Activated CD8-positive, alpha-beta memory T cell treated with anti-CD3 and anti-CD28 coated beads, Interleukin-2, amount 50 U/mL, for 24 hours (primary cell): Measurements from ENCODE around the gene OXNAD1.

Experiments
- DNase-seq: peaks from one replicate; pipeline ENCODE4 v3.0.0-alpha.2; 2020; ENCODE audit errors: extremely low read depth

OXNAD1 gene

GRCh38 chr3:16277471-16277870 lies 12.5 kb downstream of the OXNAD1 start:
- DNase-seq: no peak

- DNase-seq: no peak
These were observed 14.2 kb downstream of the OXNAD1 start for GRCh38 chr3:16279010-16279801.

DNA sequence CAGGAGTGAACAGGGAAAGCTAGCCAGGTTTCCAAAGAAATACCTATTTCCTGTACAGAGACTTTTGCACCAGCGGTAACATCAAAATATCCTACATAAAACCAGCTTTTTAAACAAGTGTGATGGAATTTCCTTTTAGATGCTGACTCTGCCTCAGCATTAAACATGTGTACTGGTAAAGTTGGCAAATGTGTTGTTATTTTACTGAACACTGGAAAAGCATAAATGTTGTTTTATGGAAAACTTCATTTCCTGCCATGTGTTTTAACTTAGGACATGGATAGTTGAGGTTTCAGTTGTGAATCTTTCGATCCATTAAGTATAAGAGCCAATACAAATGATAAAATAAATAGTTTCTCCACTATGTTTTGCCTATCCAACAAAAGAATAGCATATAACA lies 15.7 kb downstream of the OXNAD1 start:
- no peak for DNase-seq

GRCh38 chr3:16284633-16285032 lies 19.6 kb downstream of the OXNAD1 start:
- no peak for DNase-seq

DNA sequence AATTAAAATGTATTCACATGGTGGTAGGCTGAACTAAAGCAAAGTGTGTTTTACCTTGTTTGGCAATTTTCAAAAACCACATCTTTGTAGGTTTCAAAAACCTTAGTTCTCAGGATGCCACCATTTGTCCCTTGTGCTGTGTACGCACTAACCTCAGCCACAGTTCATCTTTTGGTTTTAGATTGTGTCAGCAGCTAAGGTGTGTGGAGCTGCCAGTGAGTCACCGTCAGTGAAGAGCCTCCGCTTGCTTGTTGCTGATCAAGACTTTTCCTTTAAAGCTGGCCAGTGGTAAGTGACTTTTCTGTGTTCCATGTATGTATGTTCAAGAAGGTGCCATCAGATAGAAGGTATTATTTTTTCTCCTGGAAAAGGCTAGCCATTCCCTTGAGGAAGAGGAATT lies 21.1 kb downstream of the OXNAD1 start:
- no peak for DNase-seq

DNA sequence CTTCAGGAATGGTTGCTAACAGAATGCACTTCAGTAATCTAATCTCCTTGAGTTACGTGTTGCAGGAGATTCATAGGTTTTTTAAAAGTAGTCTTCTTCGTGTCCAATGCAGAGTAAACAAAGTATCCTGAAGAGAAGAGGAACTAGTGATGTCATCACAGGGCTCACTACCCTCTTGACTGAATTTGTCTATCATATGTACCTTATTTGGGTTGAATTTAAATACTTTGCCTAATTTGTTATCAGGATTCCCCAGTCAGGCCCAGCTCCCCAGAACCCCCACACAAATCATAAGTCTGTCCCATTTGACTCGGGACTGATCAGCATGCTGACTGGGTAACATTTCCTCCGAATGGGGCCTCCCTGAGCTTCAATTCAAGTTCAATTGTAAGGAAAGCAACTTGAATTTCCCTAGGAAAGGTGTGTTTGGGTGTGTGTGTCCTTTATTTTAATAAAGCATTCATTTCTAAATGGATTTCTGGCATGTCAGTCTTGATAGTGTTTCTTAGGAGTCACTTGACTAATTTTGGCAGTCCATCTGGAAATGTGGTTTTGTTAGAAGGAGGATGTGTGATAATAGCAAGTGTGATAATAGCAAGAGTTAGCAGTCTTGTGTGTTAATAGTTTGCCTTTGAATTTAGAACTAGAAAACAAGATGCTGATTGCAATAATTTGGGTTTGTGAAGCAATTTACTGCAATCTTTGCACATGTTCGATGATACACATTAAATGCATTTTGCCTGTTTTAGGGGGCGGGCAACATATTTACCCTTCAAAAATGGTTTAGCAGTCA lies 21.9 kb downstream of the OXNAD1 start:
- DNase-seq: no peak

- no peak for DNase-seq
These were observed 23.7 kb downstream of the OXNAD1 start for GRCh38 chr3:16288664-16289063.

DNA sequence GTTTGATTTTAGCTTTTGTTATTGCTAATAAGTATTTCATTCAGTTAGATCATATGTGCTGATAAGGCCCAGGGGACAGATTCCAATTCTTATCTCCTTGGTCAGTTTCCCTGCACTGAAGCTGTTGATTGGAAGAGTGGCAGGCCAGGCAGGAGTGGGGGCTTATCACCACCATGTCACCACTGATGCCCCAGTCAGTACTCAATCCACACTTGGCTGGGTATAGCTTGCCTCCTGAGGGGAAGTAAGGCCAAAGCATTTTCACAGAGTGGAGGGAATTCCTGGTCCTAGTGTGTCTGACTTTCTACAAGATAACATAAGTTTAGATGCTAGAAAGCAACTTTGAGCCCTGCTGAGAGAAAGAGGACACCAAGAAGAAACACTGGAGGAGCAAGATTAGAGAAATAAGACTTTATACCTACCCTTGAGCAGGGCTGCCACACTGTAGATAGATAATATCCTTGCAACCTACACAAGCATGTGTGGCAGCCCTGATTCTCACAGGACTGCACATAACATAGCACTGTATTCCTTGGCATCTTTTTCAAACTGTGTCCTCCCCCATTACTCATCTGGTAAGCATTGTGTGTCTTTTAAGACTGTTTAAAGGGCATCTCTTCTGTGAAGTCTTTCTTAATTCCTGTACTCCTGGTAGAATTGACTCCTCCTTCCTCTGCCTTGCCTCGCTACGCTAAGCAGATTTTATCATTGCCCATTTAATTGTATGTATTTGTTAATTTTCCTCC lies 24.3 kb downstream of the OXNAD1 start:
- DNase-seq: no peak

DNA sequence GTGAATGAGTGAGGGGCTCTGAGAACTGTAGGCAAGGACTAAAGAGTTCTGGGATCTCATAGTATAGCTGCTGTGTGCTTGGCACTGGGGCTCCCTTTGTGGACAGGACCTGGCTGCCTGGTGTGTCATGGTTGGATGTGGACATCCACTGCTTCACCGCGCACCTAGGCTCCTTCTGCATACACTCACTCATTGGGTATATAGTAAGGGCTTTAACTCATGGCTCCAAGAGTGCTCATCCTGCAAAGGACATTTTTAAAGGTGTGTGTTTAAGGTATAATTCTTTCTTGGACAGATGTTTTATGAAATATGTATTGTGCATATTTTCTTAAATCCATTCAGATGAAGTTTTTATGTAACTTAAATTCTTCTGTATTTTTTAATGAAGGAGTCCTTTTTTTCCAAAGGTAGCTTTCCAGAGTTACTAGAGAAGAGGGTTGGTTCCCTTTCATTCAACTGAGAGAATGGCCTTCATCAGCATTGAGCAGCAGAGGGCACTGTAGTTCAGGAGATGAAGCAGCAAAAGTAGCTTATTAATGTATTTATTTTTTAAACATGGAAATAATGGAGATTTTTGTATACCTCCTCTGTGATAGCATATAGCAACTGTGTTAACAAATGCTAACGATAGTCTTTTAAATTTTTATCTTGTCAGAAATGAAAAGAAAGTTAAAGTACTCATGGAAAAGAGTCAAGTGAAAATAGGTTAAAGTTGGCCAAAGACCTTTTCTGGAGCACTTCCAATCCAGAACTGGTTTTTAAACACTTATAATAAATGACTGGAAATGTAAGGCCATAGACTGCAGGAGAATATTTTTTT lies 25.2 kb downstream of the OXNAD1 start:
- DNase-seq: no peak

DNA sequence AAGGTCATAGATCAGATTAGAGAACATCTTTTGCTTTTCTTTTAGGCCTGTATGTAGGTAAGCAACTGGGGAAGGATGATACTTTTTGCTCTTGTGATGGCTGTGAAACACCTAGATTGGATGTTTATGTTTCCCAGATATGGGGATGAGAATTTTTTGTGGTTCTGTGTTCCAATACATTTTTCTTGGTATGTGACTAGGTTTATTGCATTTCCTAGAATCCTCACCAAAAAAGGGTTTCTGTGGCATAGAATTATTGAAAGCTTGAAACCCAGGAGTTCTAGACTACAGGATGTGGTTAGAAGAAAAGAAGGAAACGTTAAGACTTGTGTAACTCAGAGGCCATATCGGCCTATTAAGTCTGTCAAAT lies 25.8 kb downstream of the OXNAD1 start:
- no peak for DNase-seq

DNA sequence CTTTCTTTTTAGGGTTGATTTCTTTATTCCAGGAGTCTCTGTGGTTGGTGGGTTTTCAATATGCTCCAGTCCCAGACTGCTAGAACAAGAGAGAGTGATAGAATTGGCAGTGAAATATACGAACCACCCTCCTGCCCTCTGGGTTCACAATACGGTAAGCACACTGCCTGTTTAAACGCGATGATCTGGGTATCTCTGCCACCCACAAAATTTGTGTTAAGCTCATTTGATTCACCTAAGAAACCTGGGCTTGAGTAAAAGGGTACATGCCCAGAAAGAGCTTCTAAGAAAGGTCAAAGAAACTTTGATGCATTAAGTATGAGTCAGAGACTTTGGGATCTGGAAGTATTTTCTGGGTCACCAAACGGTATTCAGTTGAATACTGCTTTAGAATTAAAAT lies 29.8 kb downstream of the OXNAD1 start:
- no peak for DNase-seq

- DNase-seq: no peak
These were observed 30.4 kb downstream of the OXNAD1 start for GRCh38 chr3:16295298-16295890.

- DNase-seq: no peak
These were observed 33.2 kb downstream of the OXNAD1 start for GRCh38 chr3:16297997-16298885.

DNA sequence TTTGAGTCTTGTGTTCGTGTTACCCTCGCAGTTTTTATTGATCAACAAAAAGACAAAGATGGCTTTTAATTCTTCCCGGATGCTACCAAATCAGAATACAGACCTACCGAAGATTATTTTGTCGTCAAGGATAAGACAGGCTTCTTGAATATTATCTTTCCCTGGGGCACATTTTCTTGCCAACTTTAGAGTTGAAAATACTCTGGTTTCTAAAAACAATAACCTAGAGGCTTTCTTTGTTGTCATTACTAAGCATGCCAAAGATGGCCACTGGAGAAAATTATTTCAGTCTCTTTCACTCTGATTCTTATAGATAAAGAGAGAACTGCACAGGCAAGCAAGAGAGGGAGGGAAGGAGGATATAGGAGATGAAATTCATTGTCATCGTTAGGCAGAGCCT lies 33.9 kb downstream of the OXNAD1 start:
- DNase-seq: no peak

DNA sequence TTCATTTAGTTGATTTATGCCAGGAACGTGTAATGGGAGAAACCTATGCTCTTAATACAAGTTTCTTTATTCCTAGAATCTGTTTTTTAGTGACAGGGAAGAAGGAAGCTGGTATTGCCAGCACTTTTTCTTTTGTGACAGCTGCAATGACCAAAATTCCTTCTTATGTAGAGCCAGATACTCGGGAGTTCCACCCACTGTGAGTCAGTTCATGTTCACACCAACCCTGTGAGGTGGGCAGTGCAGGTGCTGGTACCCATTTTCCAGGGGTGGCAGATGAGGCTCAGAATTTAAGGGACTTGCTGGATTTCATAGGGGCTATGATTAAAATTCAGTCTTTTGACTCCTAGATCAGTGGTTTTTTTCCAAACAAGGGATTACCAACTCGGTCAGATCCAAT lies 34.7 kb downstream of the OXNAD1 start:
- DNase-seq: no peak

GRCh38 chr3:16300307-16300706 lies 35.3 kb downstream of the OXNAD1 start:
- DNase-seq: no peak

DNA sequence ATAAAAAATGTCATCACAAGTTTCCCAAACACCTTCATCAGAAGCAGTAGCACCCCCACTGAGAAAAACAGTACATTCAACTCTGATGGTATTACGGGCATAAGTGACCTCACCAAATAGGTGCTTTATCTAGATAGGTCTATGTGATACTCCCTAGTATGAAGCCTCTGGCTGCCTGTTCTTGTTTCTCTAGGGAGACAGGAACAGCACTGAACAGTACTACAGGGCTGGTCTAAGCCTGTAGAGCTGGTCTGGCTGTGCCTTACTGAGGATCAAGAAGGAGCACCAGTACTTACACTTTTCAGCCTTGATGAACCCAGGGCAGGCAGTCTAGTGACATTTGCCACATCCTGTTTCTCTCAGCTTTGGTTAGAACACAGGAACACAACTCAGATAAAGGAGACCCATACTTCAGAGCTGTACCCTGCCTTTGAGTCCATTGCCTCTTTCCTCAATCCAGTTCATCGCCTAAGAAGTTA lies 35.9 kb downstream of the OXNAD1 start:
- no peak for DNase-seq

DNA sequence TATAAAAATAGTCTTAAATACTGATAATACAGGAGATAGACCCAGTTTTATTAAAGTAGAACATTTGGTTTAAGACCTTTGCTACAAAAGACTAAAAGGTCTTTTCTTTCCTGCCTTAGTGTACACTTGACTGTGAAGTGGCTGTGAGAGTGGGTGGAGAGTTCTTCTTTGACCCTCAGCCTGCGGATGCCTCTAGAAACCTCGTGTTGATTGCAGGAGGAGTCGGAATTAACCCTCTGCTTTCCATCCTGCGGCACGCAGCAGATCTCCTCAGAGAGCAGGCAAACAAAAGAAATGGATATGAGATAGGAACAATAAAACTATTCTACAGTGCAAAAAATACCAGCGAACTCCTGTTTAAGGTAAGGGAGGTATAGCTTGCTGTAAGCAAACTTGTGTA lies 36.5 kb downstream of the OXNAD1 start:
- no peak for DNase-seq

GRCh38 chr3:16302082-16302631 lies 37.1 kb downstream of the OXNAD1 start:
- DNase-seq: no peak

DNA sequence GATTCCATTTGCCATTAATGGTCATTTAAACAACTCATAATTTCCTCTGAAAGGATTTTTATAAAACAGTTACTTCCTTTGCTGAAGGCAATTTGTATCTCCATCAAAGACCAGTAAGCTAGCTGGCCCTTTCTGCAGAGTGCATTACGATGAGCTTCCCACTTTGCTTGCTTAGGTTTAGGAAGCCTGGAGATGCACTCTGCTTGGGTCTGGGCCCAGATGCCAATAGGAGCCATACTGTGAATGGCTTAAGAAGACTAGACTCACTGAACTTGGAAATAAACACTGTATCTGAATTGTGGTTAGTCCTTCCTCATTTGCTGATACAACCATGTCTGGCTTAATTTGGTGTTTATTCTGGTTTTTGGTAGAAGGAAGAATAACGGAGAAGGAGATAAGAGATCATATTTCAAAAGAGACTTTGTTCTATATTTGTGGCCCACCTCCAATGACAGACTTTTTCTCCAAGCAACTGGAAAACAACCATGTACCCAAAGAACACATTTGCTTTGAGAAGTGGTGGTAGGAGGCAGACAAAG lies 38.1 kb downstream of the OXNAD1 start:
- DNase-seq: no peak
